Coronary artery (tissue), 2 donors: ENCODE results near the gene BRPF1.

ENCODE experiments used
- DNase-seq: peaks from one replicate; pipeline ENCODE4 v3.0.0-alpha.2; 2017; ENCODE audit warnings: low spot score
- H3K27ac ChIP-seq, 2 donors: fragments of 200-600 bp; sonication (generic); one replicate each; pipeline ENCODE4 v1.5.1; 2016 to 2019
- H3K4me3 ChIP-seq: fragments of 200-600 bp; sonication (generic); 2 replicates; pipeline ENCODE4 v1.5.1; 2016; ENCODE audit warnings: mild to moderate bottlenecking, moderate library complexity
- TF ChIP-seq, protein P1 (sequence below): fragments of 200-600 bp; sonication (generic); IDR thresholded peaks from one replicate; pipeline ENCODE4 v1.5.1; 2019; ENCODE audit warnings: antibody characterized with exemption

Gene BRPF1

DNA sequence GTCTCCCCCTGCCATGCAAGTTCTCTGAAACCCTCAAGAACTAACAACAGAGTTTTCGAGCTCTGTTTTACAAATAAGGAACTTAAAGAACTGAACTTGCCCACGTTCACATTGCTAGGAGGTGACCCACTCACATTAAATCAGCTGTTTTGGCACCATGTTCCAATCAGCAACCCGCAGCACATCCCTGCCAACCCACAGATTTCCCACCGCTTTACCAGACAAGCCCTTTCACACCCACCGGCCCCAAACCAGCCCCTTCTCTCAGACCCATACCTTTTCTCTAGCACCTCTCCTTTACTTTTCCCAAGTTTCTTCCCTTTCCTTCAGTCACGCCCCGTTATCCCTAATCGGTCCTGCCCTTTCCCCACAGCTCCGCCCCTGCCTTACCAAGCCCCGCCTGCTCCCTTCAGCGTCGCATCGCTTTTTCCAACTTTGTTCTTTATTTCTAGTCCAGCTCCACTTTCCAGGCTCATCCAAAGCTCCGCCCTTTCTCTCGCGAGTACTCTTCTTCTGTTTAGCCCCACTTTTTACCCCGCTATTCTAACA is 804 bp upstream of the BRPF1 start:
- Histone ChIP-seq H3K27ac (peak overlapping the region; percentile 95), H3K4me3 (peak overlapping the region; percentile 98)
- TF ChIP-seq, protein P1, sequence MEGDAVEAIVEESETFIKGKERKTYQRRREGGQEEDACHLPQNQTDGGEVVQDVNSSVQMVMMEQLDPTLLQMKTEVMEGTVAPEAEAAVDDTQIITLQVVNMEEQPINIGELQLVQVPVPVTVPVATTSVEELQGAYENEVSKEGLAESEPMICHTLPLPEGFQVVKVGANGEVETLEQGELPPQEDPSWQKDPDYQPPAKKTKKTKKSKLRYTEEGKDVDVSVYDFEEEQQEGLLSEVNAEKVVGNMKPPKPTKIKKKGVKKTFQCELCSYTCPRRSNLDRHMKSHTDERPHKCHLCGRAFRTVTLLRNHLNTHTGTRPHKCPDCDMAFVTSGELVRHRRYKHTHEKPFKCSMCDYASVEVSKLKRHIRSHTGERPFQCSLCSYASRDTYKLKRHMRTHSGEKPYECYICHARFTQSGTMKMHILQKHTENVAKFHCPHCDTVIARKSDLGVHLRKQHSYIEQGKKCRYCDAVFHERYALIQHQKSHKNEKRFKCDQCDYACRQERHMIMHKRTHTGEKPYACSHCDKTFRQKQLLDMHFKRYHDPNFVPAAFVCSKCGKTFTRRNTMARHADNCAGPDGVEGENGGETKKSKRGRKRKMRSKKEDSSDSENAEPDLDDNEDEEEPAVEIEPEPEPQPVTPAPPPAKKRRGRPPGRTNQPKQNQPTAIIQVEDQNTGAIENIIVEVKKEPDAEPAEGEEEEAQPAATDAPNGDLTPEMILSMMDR: no peak
- DNase-seq: no peak

DNA sequence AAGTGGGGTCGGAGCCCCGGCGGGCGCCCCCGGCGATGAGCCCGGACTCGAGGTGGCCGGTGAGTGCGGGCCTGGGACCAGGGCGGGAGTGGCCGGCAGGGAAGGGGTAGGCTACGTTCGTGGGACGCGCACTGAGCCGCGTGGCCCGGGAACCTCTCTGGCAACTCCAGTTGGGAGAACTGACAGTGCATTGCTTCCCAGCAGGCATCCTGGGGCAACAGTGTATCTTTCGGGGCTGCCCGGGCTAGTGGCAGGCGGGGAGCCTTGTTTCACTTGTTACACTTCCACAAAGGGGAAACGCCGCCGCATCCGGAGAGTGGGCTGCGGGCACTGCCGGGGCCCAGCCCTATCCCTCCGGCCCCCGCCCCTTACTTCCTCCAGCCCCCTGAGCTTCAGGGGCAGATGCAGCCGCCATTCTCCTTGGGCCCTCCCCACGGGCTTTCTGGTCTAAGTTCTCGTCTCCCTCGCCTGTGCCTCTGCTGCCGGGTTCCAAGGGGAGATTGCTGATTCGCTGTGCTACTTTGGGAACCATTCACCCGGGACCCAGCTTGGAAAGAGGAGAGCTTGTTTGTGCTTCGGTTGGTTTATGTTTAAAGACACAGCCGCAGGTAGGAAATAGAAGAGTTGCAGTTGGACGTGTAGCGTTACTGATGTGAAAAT is 675 bp downstream of the BRPF1 start:
- H3K27ac ChIP-seq: peak overlapping the region; percentile 95
- no peak for DNase-seq
- peak overlapping the region; percentile 98 for H3K4me3 ChIP-seq
- TF ChIP-seq, protein P1: no peak

DNA sequence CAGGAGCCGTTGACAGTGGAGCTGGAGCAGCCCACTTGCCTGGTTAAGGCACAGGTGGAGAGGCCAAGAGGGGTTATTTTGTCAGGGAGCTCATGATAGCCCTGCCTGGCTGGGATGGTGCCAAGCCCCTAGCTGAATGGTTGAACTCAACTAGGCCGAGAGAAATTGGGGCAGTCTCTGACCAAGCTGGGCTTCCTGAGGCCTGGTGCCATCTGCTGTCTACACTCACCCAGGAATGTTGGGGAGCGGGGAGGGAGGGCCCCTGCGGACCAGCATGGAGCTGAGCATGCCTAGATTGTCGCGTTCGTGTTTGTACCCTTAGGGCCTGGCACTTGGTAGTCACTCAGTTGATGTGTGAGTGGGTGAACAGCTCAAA is 1.2 kb downstream of the BRPF1 start:
- TF ChIP-seq, protein P1: no peak
- peak overlapping the region; percentile 98 for H3K4me3 ChIP-seq
- no peak for DNase-seq
- H3K27ac ChIP-seq: no peak overlapping the region

DNA sequence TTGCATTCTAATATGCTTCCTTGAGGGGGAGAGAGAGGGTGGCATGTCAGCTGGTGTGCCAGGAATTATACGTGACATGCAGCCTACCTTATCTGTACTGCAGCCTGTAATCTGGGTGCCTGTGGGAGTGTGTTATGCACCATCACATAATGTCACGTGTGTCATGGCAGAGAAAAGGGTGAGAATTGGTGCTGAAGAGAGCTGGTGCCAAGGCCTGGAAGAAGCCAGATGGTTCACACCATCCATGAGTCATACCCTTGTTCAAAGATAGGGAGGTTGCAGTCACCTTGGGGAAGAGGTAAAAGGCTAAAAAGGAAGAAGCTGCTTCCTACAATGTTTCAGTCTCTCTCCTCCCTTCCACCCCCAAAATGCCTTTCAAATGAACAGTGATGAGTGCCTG is 5.3 kb downstream of the BRPF1 start:
- H3K27ac ChIP-seq: no peak overlapping the region

DNA sequence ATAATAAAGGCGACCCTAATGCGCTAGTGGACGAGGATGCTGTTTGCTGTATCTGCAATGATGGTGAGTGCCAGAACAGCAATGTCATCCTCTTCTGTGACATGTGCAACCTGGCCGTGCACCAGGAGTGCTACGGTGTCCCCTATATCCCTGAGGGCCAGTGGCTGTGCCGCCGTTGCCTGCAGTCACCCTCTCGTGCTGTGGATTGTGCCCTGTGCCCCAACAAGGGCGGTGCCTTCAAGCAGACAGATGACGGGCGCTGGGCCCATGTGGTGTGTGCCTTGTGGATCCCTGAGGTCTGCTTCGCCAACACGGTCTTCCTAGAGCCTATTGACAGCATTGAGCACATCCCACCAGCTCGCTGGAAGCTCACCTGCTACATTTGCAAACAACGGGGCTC is 7.6 kb downstream of the BRPF1 start:
- Histone ChIP-seq H3K27ac (no peak overlapping the region), H3K4me3 (no peak overlapping the region)
- DNase-seq: no peak
- TF ChIP-seq, protein P1: no peak

More for the DNA sequence above, 5.3 kb downstream of the BRPF1 start:
- TF ChIP-seq, protein P1: no peak
- DNase-seq: no peak
- H3K4me3 ChIP-seq: no peak overlapping the region

DNA sequence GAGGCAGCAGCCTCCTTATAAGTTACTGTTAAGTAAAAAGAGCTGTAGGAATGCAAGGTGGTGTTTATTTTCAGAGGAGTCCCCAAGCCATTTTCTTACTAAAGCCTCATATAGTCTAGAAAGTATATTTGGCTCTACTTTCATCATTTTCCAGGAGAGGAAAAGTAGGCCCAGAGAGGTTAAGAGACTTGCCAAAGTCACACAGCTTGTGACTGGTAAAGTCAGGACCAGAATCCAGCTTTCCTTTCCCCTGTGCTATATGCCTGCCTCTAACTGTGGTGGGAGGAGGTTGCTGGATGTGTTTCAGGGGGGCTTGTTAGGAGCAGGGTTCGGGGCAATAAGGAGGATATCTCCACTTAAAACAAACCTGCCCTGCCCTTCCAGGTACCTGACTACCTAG is 11.0 kb downstream of the BRPF1 start:
- TF ChIP-seq, protein P1: no peak
- no peak overlapping the region for H3K27ac ChIP-seq
- no peak overlapping the region for H3K4me3 ChIP-seq
- DNase-seq: no peak

- Histone ChIP-seq H3K27ac (no peak overlapping the region), H3K4me3 (no peak overlapping the region)
- TF ChIP-seq, protein P1: no peak
- DNase-seq: no peak
Observed at GRCh38 chr3:9743548-9743947, 12.0 kb downstream of the BRPF1 start.
